Upper lobe of left lung (tissue), 6 donors: Measurements from ENCODE around the gene TMCC3. TPM values are rescaled to one million over a fixed set of nuclear protein-coding genes. Genes with fewer than 3 reads are reported as not detected.

Experiments
- ATAC-seq, 2 donors: fragments of 200-7000 bp; cut with Tn5 transposase; one replicate each; pipeline ENCODE4 v1.9.1; 2022; ENCODE audit warnings: mild to moderate bottlenecking in 2 of 2, moderate library complexity in 2 of 2; ENCODE audit not compliant: low FRiP score in 2 of 2
- DNase-seq, 2 donors: peaks; one replicate each; pipeline ENCODE4 v3.0.0-alpha.2; 2019 to 2020
- H3K27ac ChIP-seq, 4 donors: fragments of 200-600 bp; sonication (generic); one replicate each; pipeline ENCODE4 v1.5.1; 2016 to 2019
- H3K27me3 ChIP-seq, 4 donors: fragments of 200-600 bp; sonication (generic); one replicate each; pipeline ENCODE4 v1.5.1; 2017 to 2019
- H3K36me3 ChIP-seq, 4 donors: fragments of 200-600 bp; sonication (generic); one replicate each; pipeline ENCODE4 v1.5.1; 2016 to 2019
- H3K4me1 ChIP-seq, 4 donors: fragments of 200-600 bp; sonication (generic); one replicate each; pipeline ENCODE4 v1.5.1; 2018 to 2019
- H3K4me3 ChIP-seq, 4 donors: fragments of 200-600 bp; sonication (generic); one replicate each; pipeline ENCODE4 v1.5.1; 2017 to 2019; ENCODE audit warnings: mild to moderate bottlenecking in 2 of 4, moderate library complexity in 1 of 4
- H3K9me3 ChIP-seq, 4 donors: fragments of 200-600 bp; sonication (generic); one replicate each; pipeline ENCODE4 v1.5.1; 2018 to 2019
- EP300 ChIP-seq, 4 donors: sonication (generic); formaldehyde crosslinking; IDR thresholded peaks; one replicate each; pipeline ENCODE4 v1.5.1; 2017; ENCODE audit warnings: antibody characterized with exemption in 4 of 4, control low read depth in 2 of 4
- POLR2A ChIP-seq, 4 donors: fragments of 450-650 bp; IDR thresholded peaks; one replicate each; pipeline ENCODE4 v1.5.1; 2016 to 2017; ENCODE audit warnings: antibody characterized with exemption in 4 of 4, mild to moderate bottlenecking in 2 of 4
- POLR2AphosphoS5 ChIP-seq, 2 donors: sonication (generic); formaldehyde crosslinking; IDR thresholded peaks; one replicate each; pipeline ENCODE4 v1.5.1; 2017; ENCODE audit warnings: antibody characterized with exemption in 2 of 2
- whole genome bisulfite sequencing, 2 donors: methylation state at CpG; one replicate each; pipeline ENCODE4 v1.1.5; 2017 to 2018; 5-methylcytosine and 5-hydroxymethylcytosine counted together
- total RNA-seq, 6 donors: library from RNA; depleted of rRNA in 4 of 6; stranded (reverse); fragments of >200 nt in 4 of 6; gene quantifications; one replicate each; pipeline versions ENCODE4 v1.1.0 to v1.2.1, GENCODE V29; 2016 to 2021
- TF ChIP-seq, protein P1 (sequence below), 6 experiments: fragments of 450-650 bp in 4 of 6; fragments of 200-600 bp in 2 of 6; sonication (generic) in 2 of 6; IDR thresholded peaks; one replicate each; pipeline ENCODE4 v1.5.1; 2016 to 2019; ENCODE audit warnings: antibody characterized with exemption in 6 of 6
- donor health status: DM: no; HTN: no; CAD: no; lungs with moderate emphysema.
- donor health status: DM: no; HTN: yes; CAD: no; lungs with severe emphysema.

Gene TMCC3
- total RNA-seq, 6 donors from 2014 or later: 5.4 to 17.4 (median 12.7) TPM

GRCh38 chr12:94571556-94571955, 78.8 kb downstream of the TMCC3 start:
- no peak for ATAC-seq
- Histone ChIP-seq H3K27ac (no peak overlapping the region), H3K9me3 (no peaks in the 10 kb centered on the region), H3K36me3 (peaks cover 0 to 13% (median 4%) of the 10 kb centered on the region in 4 donors), H3K27me3 (no peaks in the 10 kb centered on the region), H3K4me1 (peaks cover 0 to 4% (median 0%) of the 10 kb centered on the region in 4 donors), H3K4me3 (no peak overlapping the region)
- TF ChIP-seq POLR2A (IDR thresholded peaks at IDR 0.05) (no peak), EP300 (IDR thresholded peaks at IDR 0.05) (no peak)
- no peak for DNase-seq
- WGBS, 2 donors: 50 to 51% methylated on average over 10 to 12 of the region's 12 CpGs

GRCh38 chr12:94570161-94570560, 80.2 kb downstream of the TMCC3 start:
- 84 to 85% methylated on average over 7 of the region's 7 CpGs for WGBS, 2 donors
- H3K27ac ChIP-seq: no peak overlapping the region
- TF ChIP-seq EP300 (IDR thresholded peaks at IDR 0.05): no peak
- no peak for TF ChIP-seq POLR2A (IDR thresholded peaks at IDR 0.05)
- TF ChIP-seq, protein P1, sequence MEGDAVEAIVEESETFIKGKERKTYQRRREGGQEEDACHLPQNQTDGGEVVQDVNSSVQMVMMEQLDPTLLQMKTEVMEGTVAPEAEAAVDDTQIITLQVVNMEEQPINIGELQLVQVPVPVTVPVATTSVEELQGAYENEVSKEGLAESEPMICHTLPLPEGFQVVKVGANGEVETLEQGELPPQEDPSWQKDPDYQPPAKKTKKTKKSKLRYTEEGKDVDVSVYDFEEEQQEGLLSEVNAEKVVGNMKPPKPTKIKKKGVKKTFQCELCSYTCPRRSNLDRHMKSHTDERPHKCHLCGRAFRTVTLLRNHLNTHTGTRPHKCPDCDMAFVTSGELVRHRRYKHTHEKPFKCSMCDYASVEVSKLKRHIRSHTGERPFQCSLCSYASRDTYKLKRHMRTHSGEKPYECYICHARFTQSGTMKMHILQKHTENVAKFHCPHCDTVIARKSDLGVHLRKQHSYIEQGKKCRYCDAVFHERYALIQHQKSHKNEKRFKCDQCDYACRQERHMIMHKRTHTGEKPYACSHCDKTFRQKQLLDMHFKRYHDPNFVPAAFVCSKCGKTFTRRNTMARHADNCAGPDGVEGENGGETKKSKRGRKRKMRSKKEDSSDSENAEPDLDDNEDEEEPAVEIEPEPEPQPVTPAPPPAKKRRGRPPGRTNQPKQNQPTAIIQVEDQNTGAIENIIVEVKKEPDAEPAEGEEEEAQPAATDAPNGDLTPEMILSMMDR (IDR thresholded peaks at IDR 0.05): no peak
- no peak for TF ChIP-seq POLR2AphosphoS5 (IDR thresholded peaks at IDR 0.05)
- ATAC-seq (no peak), DNase-seq (no peak)
- no peak overlapping the region for H3K4me3 ChIP-seq
- H3K27me3 ChIP-seq: no peaks in the 10 kb centered on the region
- H3K9me3 ChIP-seq: no peaks in the 10 kb centered on the region
- H3K4me1 ChIP-seq: peaks cover 0 to 4% (median 0%) of the 10 kb centered on the region in 4 donors
- H3K36me3 ChIP-seq: peaks cover 0 to 10% (median 4%) of the 10 kb centered on the region in 4 donors

DNA sequence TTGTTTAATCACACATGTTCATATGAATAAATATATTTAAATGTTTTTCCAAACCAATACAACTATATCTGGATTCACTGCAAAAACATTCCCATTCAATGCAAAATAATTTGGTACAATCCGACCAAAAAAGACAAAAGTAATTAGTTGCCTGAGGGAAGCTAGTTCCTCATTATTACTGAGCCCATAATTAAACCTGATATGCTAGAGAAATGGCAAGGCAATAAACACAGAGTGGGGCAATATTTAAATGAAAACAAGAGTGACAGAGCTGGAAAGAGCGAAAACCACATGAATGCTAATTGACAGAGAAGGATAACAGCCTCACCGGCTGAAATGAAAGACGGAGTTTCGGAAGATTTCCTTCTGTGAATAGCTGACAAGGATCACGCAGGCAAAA, 82.6 kb downstream of the TMCC3 start:
- no peak for DNase-seq
- Histone ChIP-seq H3K36me3 (peaks cover 0 to 10% (median 4%) of the 10 kb centered on the region in 4 donors), H3K27me3 (no peaks in the 10 kb centered on the region), H3K27ac (no peak overlapping the region), H3K4me3 (no peak overlapping the region), H3K4me1 (peaks cover 0 to 4% (median 0%) of the 10 kb centered on the region in 4 donors), H3K9me3 (no peaks in the 10 kb centered on the region)
- 94% methylated on average over 6 of the region's 6 CpGs for WGBS, 2 donors
- no peak for ATAC-seq
- TF ChIP-seq POLR2A (IDR thresholded peaks at IDR 0.05): no peak
- TF ChIP-seq, protein P1 (IDR thresholded peaks at IDR 0.05): no peak
- TF ChIP-seq POLR2AphosphoS5 (IDR thresholded peaks at IDR 0.05): no peak
- TF ChIP-seq EP300 (IDR thresholded peaks at IDR 0.05): no peak

DNA sequence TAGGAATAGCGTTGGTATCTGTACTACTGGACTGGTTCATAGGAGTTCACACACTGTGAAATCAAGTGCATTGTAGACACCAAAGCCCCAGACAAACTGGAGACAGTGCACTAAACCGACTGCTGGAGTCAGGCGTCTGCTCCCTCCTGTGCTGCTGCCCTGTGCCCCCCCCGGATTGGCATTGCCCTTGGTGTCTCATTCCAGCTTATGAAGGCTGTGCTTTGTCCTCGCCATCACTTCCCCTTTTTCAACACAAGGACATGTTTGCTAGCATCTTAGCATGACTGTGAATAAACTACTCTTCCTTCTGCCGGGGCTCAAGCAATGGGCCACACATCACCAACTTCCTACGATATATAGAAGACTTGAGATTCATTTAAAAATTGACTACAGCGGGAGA, 84.0 kb downstream of the TMCC3 start:
- ATAC-seq (no peak), DNase-seq (no peak)
- Histone ChIP-seq H3K4me3 (no peak overlapping the region), H3K4me1 (no peaks in the 10 kb centered on the region), H3K27me3 (no peaks in the 10 kb centered on the region), H3K9me3 (no peaks in the 10 kb centered on the region), H3K36me3 (peaks cover 0 to 10% (median 4%) of the 10 kb centered on the region in 4 donors), H3K27ac (no peak overlapping the region)
- TF ChIP-seq POLR2A (IDR thresholded peaks at IDR 0.05) (no peak), POLR2AphosphoS5 (IDR thresholded peaks at IDR 0.05) (no peak), EP300 (IDR thresholded peaks at IDR 0.05) (no peak)
- TF ChIP-seq, protein P1 (IDR thresholded peaks at IDR 0.05): no peak
- 74 to 85% methylated on average over 8 of the region's 8 CpGs for WGBS, 2 donors

DNA sequence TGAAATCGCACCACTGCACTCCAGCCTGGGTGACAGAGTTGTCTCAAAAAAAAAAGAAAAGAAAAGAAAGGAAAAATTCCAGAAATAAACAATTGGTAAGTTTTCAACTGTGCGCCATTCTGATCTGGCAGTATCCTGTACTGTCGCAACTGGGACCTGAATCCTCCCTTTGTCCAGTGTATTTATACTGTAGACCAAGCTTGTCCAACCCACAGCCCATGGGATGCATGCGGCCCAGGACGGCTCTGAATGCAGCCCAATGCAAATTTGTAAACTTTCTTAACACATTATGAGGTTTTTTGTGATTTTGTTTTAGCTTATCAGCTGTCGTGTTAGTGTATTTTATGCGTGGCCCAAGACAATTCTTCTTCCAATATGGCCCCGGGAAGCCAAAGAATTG, 84.7 kb downstream of the TMCC3 start:
- ATAC-seq: no peak
- Histone ChIP-seq H3K9me3 (no peaks in the 10 kb centered on the region), H3K27me3 (no peaks in the 10 kb centered on the region), H3K27ac (no peak overlapping the region), H3K4me3 (no peak overlapping the region), H3K4me1 (no peaks in the 10 kb centered on the region), H3K36me3 (peaks cover 0 to 5% (median 3%) of the 10 kb centered on the region in 4 donors)
- WGBS, 2 donors: 95 to 96% methylated on average over 8 of the region's 8 CpGs
- TF ChIP-seq EP300 (IDR thresholded peaks at IDR 0.05): no peak
- no peak for TF ChIP-seq POLR2AphosphoS5 (IDR thresholded peaks at IDR 0.05)
- TF ChIP-seq, protein P1 (IDR thresholded peaks at IDR 0.05): no peak
- TF ChIP-seq POLR2A (IDR thresholded peaks at IDR 0.05): no peak
- DNase-seq: no peak
